ENCODE results near the gene YLPM1. TPM values are rescaled to one million over a fixed set of nuclear protein-coding genes. Genes with fewer than 3 reads are reported as not detected.

YLPM1 gene
- total and polyA plus RNA-seq, 12 donors = 8.4 to 45.9 (median 36.3) TPM

DNA sequence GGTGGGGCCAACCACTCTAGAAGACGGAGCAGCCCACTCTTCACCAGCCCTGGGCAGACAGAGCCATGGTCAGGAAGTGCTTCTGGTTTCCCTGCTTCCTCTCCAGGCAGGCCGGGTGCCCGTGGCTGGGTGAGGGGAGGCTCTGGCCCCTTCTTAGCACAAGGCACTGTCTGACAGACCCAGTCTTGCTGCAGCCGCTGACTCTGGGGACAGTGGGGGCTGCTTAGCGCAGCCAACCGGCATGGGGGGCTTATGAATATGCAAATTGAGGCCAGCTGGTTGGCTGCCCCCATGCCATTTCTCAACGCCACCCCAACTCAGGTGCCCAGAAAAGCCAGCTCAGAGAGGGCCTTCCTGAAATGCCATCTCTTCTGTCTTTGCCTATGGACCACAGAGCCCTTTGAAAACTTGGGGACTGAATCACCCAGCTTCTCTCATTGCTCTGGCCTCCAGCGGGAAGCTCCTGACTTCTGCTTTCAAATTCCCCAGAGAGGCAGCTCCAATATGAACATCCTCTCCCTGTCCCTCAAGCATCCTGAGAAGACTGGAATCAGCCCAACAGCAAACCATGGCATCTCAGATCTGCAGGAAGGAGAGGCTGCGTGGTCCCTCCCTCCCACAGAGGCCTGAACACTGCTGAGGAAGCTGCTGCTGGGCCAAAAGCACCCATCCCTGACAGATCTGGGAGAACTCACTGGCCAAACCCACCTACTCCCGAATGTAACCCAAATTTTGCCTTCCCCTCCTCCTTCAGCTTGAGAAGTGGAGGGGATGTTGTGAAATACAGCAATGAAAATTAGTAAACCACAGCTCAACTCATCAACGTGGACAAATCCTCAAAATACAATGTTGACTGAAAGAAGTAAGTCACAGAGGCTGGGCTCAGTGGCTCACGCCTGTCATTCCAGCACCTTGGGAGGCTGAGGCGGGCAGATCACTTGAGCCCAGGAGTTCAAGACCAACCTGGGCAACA is 113.1 kb downstream of the YLPM1 start, which contains the start of gene PROX2:
PROX2 (minus strand) TSS at position 205 of the 973 bp plus-strand sequence. CDS start 12,311 bp downstream, outside the sequence.
- intact Hi-C loops (cut with DNase I) = no loop called here
- H3K4me1 ChIP-seq = peaks cover 0 to 19% (median 6%) of the 10 kb centered on the region in 9 donors
- no peak for TF ChIP-seq CTCF (IDR thresholded peaks at IDR 0.05)
- DNase-seq (no peak), ATAC-seq (peak in 3 of 8 donors; percentile 16 to 49 (median 30))
- no peaks in the 10 kb centered on the region for H3K27me3 ChIP-seq
- no peaks in the 10 kb centered on the region for H3K36me3 ChIP-seq
- WGBS, 2 donors = 54 to 56% methylated on average over 13 of the region's 13 CpGs
- no peaks in the 10 kb centered on the region for H3K9me3 ChIP-seq
- no peak within 1 kb of the TSS for H3K4me3 ChIP-seq
- H3K27ac ChIP-seq = peak within 1 kb of the TSS in 1 of 10 donors; percentile 31

- no peaks in the 10 kb centered on the region for H3K9me3 ChIP-seq
- TF ChIP-seq CTCF (IDR thresholded peaks at IDR 0.05) = no peak
- ATAC-seq (no peak), DNase-seq (no peak)
- intact Hi-C loops (cut with DNase I) = no loop called here
- H3K27ac ChIP-seq = no peak overlapping the region
- 59 to 76% methylated on average over 3 of the region's 3 CpGs for WGBS, 2 donors
- H3K4me1 ChIP-seq = peaks cover 15 to 42% (median 30%) of the 10 kb centered on the region in 9 donors
- no peaks in the 10 kb centered on the region for H3K27me3 ChIP-seq
- peaks cover 0 to 4% (median 0%) of the 10 kb centered on the region in 9 donors for H3K36me3 ChIP-seq
- no peak overlapping the region for H3K4me3 ChIP-seq
Measured at GRCh38 chr14:74879427-74880182, 116.5 kb downstream of the YLPM1 start.

DNA sequence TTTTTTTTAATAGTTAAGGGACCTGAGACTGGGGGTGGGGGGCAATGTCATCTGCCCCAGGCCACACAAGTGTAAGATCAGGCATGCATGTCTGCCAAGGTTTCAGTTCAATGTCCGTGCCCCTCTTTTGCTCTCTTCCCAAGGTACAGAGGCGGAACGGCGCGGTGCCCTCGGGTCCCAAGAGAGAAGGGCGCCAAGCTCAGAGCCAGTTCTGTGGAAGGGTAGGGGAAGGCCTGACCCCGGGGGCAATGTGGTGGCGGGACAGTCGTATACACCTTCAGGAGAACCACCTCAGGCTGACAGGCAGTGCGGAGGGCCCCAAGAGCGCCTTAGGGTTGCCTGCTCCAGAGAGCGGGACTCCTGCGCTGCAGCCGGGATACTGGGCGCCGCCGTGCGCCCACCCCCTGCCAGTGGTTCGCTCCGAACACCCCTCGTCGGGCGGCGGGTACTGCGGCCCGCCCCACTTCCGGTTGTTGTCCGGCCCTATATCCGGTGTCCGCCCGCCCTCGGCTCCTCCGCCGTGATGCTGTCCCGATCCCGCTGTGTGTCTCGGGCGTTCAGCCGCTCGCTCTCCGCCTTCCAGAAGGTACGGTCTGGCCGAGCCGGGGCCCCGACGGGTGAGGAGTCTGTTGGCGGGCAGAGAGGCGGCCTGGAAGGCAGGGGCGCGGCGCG is 118.5 kb downstream of the YLPM1 start, which contains the start of gene DLST:
DLST (plus strand) TSS at position 486 of the 672 bp plus-strand sequence; CDS start at position 524, 38 bp downstream.
- 0 to 1% methylated on average over 51 to 53 of the region's 53 CpGs for WGBS, 2 donors
- Histone ChIP-seq H3K4me3 (peak within 1 kb of the TSS; percentile 69 to 99 (median 92)), H3K27me3 (no peaks in the 10 kb centered on the region), H3K27ac (peak within 1 kb of the TSS; percentile 64 to 99 (median 94)), H3K4me1 (peaks cover 18 to 50% (median 47%) of the 10 kb centered on the region in 9 donors), H3K9me3 (no peaks in the 10 kb centered on the region), H3K36me3 (peaks cover 0 to 24% (median 0%) of the 10 kb centered on the region in 9 donors)
- intact Hi-C loops (cut with DNase I) = no loop called here
- TF ChIP-seq CTCF (IDR thresholded peaks at IDR 0.05) = no peak
- ATAC-seq (peak; percentile 97 to 99 (median 98)), DNase-seq (peak; percentile 87 to 89)

Data from heart right ventricle (tissue), 16 donors.